Stimulated activated CD4-positive, alpha-beta T cell treated with anti-CD3 and anti-CD28 coated beads, Interleukin-2, amount 100 ng/mL, for 4 hours (primary cell): ENCODE results near the gene NAT16.
"Not testable (repeated sequence)": the region's sequence is repeated elsewhere in the genome, so short reads cannot be mapped to it uniquely, and the experiment has no call there.

Experiments
- DNase-seq: peaks from one replicate; pipeline ENCODE4 v3.0.0-alpha.2; 2020; ENCODE audit warnings: low read depth

Gene NAT16

GRCh38 chr7:101125989-101126650, 54.0 kb downstream of the NAT16 start:
- DNase-seq: no peak

- no peak for DNase-seq
Measured at GRCh38 chr7:101124376-101125056, 55.6 kb downstream of the NAT16 start.

- no peak for DNase-seq
Measured at GRCh38 chr7:101123703-101124068, 56.4 kb downstream of the NAT16 start.

- no peak for DNase-seq
Measured at GRCh38 chr7:101122933-101123702, 57.0 kb downstream of the NAT16 start.

GRCh38 chr7:101121991-101122932, 57.8 kb downstream of the NAT16 start:
- no peak for DNase-seq

GRCh38 chr7:101121631-101121990, 58.5 kb downstream of the NAT16 start:
- DNase-seq: not testable (repeated sequence)
